Panc1 (cell line): ENCODE data around the gene KIRREL3. TPM values are rescaled to one million over a fixed set of nuclear protein-coding genes. Genes with fewer than 3 reads are reported as not detected.
A peak's percentile ranks its signal among the peaks of the same experiment; 100 is the strongest.
"Not testable (repeated sequence)": the region's sequence is repeated elsewhere in the genome, so short reads cannot be mapped to it uniquely, and the experiment has no call there.

Source experiments
- ATAC-seq: fragments of 200-7000 bp; cut with Tn5 transposase; 2 replicates; pipeline ENCODE4 v1.9.1; 2020; ENCODE audit warnings: mild to moderate bottlenecking, moderate library complexity
- BruUV-seq: library from RNA; stranded (reverse); fragments of 400-500 nt; replicated peaks from 2 replicates; lab custom pipeline; 2021; lab: Mats Ljungman, UMichigan
- CTCF ChIA-PET: fragments of 300-600 bp; sonication (Branson Sonifier 250); formaldehyde crosslinking; loops from one replicate; lab custom pipeline; 2022; ENCODE audit warnings: antibody characterized with exemption; lab: Charles Lee
- POLR2A ChIA-PET: fragments of 300-600 bp; sonication (Branson Sonifier 250); formaldehyde crosslinking; loops from one replicate; lab custom pipeline; 2022; ENCODE audit warnings: antibody characterized with exemption; lab: Charles Lee
- DNase-seq: peaks from one replicate; pipeline ENCODE4 v3.0.0-alpha.2; 2010; ENCODE audit warnings: low read depth, low spot score
- H3K27ac ChIP-seq: 2 replicates; pipeline ENCODE4 v1.5.1; 2011; ENCODE audit warnings: mild to moderate bottlenecking, low read length, inconsistent platforms
- H3K27me3 ChIP-seq: fragments of 200-500 bp; sonication (Bioruptor generic); 2 replicates; pipeline ENCODE4 v1.6.0; 2014; ENCODE audit warnings: low read length, inconsistent platforms; ENCODE audit not compliant: control insufficient read depth, insufficient read depth
- H3K36me3 ChIP-seq: fragments of 200-500 bp; sonication (Bioruptor generic); 2 replicates; pipeline ENCODE4 v1.5.1; 2014; ENCODE audit warnings: inconsistent platforms, mild to moderate bottlenecking, low read length, moderate library complexity; ENCODE audit not compliant: control insufficient read depth, insufficient read depth
- H3K4me1 ChIP-seq: 2 replicates; pipeline ENCODE4 v1.5.1; 2011; ENCODE audit warnings: inconsistent platforms, mild to moderate bottlenecking, low read length, moderate library complexity; ENCODE audit not compliant: control insufficient read depth, insufficient read depth
- H3K4me3 ChIP-seq, 2 experiments: 2 replicates each; pipeline ENCODE4 v1.5.1; 2011 to 2012; ENCODE audit warnings: low read depth in 2 of 2, low read length in 2 of 2, mild to moderate bottlenecking in 2 of 2, inconsistent platforms in 1 of 2, moderate library complexity in 1 of 2
- H3K9me3 ChIP-seq: fragments of 200-500 bp; sonication (Bioruptor generic); 2 replicates; pipeline ENCODE4 v1.5.1; 2014; ENCODE audit warnings: low read depth, mild to moderate bottlenecking, inconsistent platforms, low read length, moderate library complexity; ENCODE audit not compliant: control insufficient read depth, insufficient read depth
- CTCF ChIP-seq: fragments of 450-650 bp; IDR thresholded peaks from 2 replicates; pipeline ENCODE4 v1.5.1; 2017; ENCODE audit warnings: mild to moderate bottlenecking
- POLR2AphosphoS5 ChIP-seq: IDR thresholded peaks from 2 replicates; pipeline ENCODE4 v1.6.1; 2012; ENCODE audit warnings: mild to moderate bottlenecking, low read depth, low read length, moderate library complexity
- REST ChIP-seq, 2 experiments: IDR thresholded peaks; 2 replicates each; pipeline ENCODE4 v1.6.1; 2011 to 2012; ENCODE audit warnings: low read depth in 2 of 2, control low read depth in 1 of 2, low read length in 1 of 2, mild to moderate bottlenecking in 1 of 2, moderate library complexity in 1 of 2; ENCODE audit not compliant: insufficient read depth in 1 of 2
- SIN3A ChIP-seq: IDR thresholded peaks from 2 replicates; pipeline ENCODE4 v1.6.1; 2012; ENCODE audit warnings: low read depth, mild to moderate bottlenecking, low read length, moderate library complexity, borderline replicate concordance; ENCODE audit not compliant: insufficient read depth
- TCF7L2 ChIP-seq: IDR thresholded peaks from 2 replicates; pipeline ENCODE4 v1.6.1; 2011; ENCODE audit warnings: mild to moderate bottlenecking, low read depth, low read length, inconsistent platforms
- in situ Hi-C: cut with HindIII; loops from 2 replicates; pipeline ENCODE4 v1.10.0; 2016; ENCODE audit warnings: low sequenced_read_pairs, low pct_unique_long_range_greater_than_20kb
- intact Hi-C: fragments of 100-400 bp; cut with micrococcal nuclease; formaldehyde crosslinking; loops from one replicate; pipeline ENCODE4 v1.10.0; 2022; ENCODE audit not compliant: unreplicated experiment
- total RNA-seq: library from RNA; stranded (reverse); gene quantifications from one replicate; pipeline ENCODE4 v1.2.1, GENCODE V29; 2021; ENCODE audit not compliant: unreplicated experiment

KIRREL3 gene
- total RNA-seq, 1 experiment from 2014 or later: 0.36 TPM

GRCh38 chr11:126387857-126388256 lies 612.7 kb downstream of the KIRREL3 start:
- intact Hi-C loops: no loop called here
- no peaks in the 10 kb centered on the region for H3K9me3 ChIP-seq
- H3K4me1 ChIP-seq: peaks cover 18% of the 10 kb centered on the region
- H3K27me3 ChIP-seq: no peaks in the 10 kb centered on the region
- ChIA-PET CTCF (no interaction called here), POLR2A (no interaction called here)
- no peak for ATAC-seq
- in situ Hi-C loops: no loop called here
- H3K36me3 ChIP-seq: no peaks in the 10 kb centered on the region
- DNase-seq: no peak
- BruUV-seq: no TSS peak
- H3K27ac ChIP-seq: no peak overlapping the region
- no peak overlapping the region for H3K4me3 ChIP-seq
- TF ChIP-seq TCF7L2 (no peak), CTCF (no peak), REST (IDR thresholded peaks at IDR 0.05; ENCODE audit: insufficient read depth in 1 of 2, low read depth in 2 of 2, low read length in 1 of 2) (no peak), POLR2AphosphoS5 (no peak), SIN3A (no peak)

GRCh38 chr11:126386729-126387071 lies 613.9 kb downstream of the KIRREL3 start:
- ATAC-seq: peak; percentile 25; the same call in 1 of the 2 replicates
- POLR2A ChIA-PET, BruUV-seq, intact Hi-C loops, DNase-seq, H3K36me3 ChIP-seq, H3K27ac ChIP-seq, H3K9me3 ChIP-seq, H3K4me3 ChIP-seq, H3K27me3 ChIP-seq, in situ Hi-C loops, CTCF ChIA-PET: not testable (repeated sequence)
- peaks cover 18% of the 10 kb centered on the region for H3K4me1 ChIP-seq

GRCh38 chr11:126385991-126386728 lies 614.4 kb downstream of the KIRREL3 start:
- Histone ChIP-seq H3K4me3 (no peak overlapping the region), H3K27me3 (no peaks in the 10 kb centered on the region), H3K4me1 (peaks cover 18% of the 10 kb centered on the region), H3K36me3 (no peaks in the 10 kb centered on the region), H3K27ac (peak overlapping the region; percentile 51; the same call in 1 of the 2 replicates), H3K9me3 (no peaks in the 10 kb centered on the region)
- intact Hi-C loops (no loop called here), in situ Hi-C loops (no loop called here)
- ATAC-seq (0 out of 2 replicates have a peak, but pooled peaks have one; percentile 8), DNase-seq (no peak)
- no TSS peak for BruUV-seq
- no peak for TF ChIP-seq CTCF
- TF ChIP-seq TCF7L2: no peak
- ChIA-PET CTCF (no interaction called here), POLR2A (no interaction called here)
